Panc1 (cell line): ENCODE measurements around the gene CYB5RL.

Experiments used
- CTCF ChIP-seq: fragments of 450-650 bp; IDR thresholded peaks from 2 replicates; pipeline ENCODE4 v1.5.1; 2017; ENCODE audit warnings: mild to moderate bottlenecking
- TCF7L2 ChIP-seq: IDR thresholded peaks from 2 replicates; pipeline ENCODE4 v1.6.1; 2011; ENCODE audit warnings: mild to moderate bottlenecking, low read depth, low read length, inconsistent platforms

DNA sequence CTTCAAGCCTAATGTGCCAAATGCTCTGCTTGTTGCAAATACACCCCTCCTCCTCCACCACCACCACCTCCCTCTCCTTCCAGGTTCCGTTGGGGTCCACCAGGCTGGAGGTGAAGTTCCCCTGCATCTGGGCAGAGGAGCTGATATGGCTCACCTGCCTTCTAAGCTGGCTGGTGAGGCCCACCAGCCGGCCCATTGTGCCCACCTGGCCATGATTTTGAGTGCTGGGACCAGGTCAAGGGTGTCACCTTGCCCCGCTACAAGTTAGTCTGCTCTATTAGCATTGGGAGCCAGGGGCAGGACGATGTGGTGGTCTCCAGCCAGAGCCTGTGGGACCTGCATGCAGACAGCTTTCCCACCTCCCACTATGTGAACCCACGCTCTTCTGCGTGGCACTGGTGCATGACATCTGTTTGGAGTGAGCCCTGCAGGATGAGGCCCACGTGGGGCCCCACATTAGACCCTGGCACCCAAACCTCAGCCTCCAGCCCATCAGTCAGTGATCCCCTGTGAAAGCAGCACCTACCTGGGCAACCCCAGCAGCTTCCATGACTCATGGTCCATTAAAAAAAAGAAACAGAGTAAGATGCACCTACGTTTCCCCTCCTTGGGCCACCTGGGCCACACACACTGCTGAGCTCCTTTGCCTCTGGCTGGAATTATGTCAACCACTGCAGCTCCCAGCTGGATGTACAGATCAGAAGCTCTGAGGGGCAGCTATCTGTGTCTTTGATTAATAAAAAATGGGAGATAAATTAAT lies 31.4 kb downstream of the CYB5RL start:
- TF ChIP-seq CTCF (no peak), TCF7L2 (no peak)
